ENCODE data around the gene ADCY1.

GRCh38 chr7:45580053-45580872, 6.1 kb downstream of the ADCY1 start:
- TF ChIP-seq CTCF (optimal IDR thresholded peaks at IDR 0.05 in 1 of 3, IDR thresholded peaks at IDR 0.05 in 1 of 3, conservative IDR thresholded peaks at IDR 0.05 in 1 of 3; ENCODE audit: extremely low read depth in 1 of 3, insufficient read depth in 2 of 3, low read length in 3 of 3) = peak; percentile 34 to 54 (median 40)
- no peak for TF ChIP-seq EZH2 (IDR thresholded peaks at IDR 0.05; ENCODE audit: low read length)
